ENCODE data around the gene PRICKLE1. TPM values are rescaled to one million over a fixed set of nuclear protein-coding genes. Genes with fewer than 3 reads are reported as not detected.

The PRICKLE1 gene
- total and polyA plus RNA-seq, 2 donors (not counting 3 experiments of a cell fraction or from before 2014, with no cell fraction given): 34.3 to 86.0 TPM

DNA sequence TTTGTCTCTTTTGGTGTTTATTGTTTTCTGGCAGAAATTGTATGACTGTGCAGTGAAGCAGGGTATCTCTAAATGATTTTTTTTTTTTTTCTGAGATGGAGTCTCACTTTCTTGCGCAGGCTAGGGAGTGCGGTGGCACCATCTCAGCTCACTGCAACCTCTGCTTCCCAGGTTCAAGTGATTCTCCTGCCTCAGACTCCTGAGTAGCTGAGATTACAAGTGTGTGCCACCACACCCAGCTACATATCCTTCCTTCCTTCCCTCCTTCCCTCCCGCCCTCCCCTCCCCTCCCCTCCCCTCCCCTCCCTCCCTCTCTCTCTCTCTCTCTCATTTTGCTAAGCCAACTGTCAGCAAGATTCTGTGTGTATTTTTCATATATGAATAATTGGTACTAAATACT, 169.2 kb downstream of the PRICKLE1 start:
- Histone ChIP-seq H3K36me3 (ENCODE audit: control insufficient read depth in 2 of 2, extremely low read depth in 1 of 2, insufficient read depth in 2 of 2, low read length in 2 of 2) (no peaks in the 10 kb centered on the region), H3K27me3 (ENCODE audit: control insufficient read depth in 2 of 2, insufficient read depth in 2 of 2, low read length in 2 of 2) (no peaks in the 10 kb centered on the region), H2AFZ (ENCODE audit: low read depth, low read length) (no peak overlapping the region), H3K4me1 (ENCODE audit: control insufficient read depth, extremely low read depth, insufficient read depth, low read length) (peaks cover 43% of the 10 kb centered on the region), H4K20me1 (replicated peaks; ENCODE audit: control insufficient read depth, extremely low read depth, insufficient read depth, low read length) (no peaks in the 10 kb centered on the region), H3K27ac (ENCODE audit: insufficient read depth, low read depth, low read length) (peak overlapping the region; percentile 93), H3K79me2 (ENCODE audit: control insufficient read depth, insufficient read depth, low read length) (peaks cover 2% of the 10 kb centered on the region), H3K9ac (replicated peaks; ENCODE audit: extremely low read depth, insufficient read depth, low read length) (peak overlapping the region; percentile 31), H3K9me3 (replicated peaks; ENCODE audit: control insufficient read depth, insufficient read depth, low read length) (no peaks in the 10 kb centered on the region), H3K4me2 (ENCODE audit: insufficient read depth, low read length) (peak overlapping the region; percentile 62), H3K9me1 (replicated peaks; ENCODE audit: control insufficient read depth, extremely low read depth, insufficient read depth, low read length) (no peaks in the 10 kb centered on the region), H3K4me3 (replicated peaks in 1 of 3; ENCODE audit: insufficient read depth in 1 of 3, low read depth in 1 of 3, low read length in 3 of 3) (no peak overlapping the region)
- TF ChIP-seq MAX (IDR thresholded peaks at IDR 0.05; ENCODE audit: insufficient read depth, insufficient read length) (no peak), GATA2 (IDR thresholded peaks at IDR 0.05; ENCODE audit: insufficient read depth, insufficient read length, low read depth, low read length) (no peak), POLR2AphosphoS5 (IDR thresholded peaks at IDR 0.05; ENCODE audit: insufficient read depth, low read depth, low read length) (no peak), POLR2A (IDR thresholded peaks at IDR 0.05; ENCODE audit: low read depth, low read length) (no peak), JUN (IDR thresholded peaks at IDR 0.05; ENCODE audit: borderline replicate concordance, insufficient read depth, insufficient read length, low read depth) (no peak), FOS (IDR thresholded peaks at IDR 0.05; ENCODE audit: borderline replicate concordance, insufficient read depth, low read length) (no peak), MYC (IDR thresholded peaks at IDR 0.05; ENCODE audit: low read depth, low read length) (no peak), CTCF (IDR thresholded peaks at IDR 0.05; ENCODE audit: extremely low read depth in 1 of 2, insufficient read depth in 1 of 2, low read depth in 1 of 2, low read length in 2 of 2) (no peak), EZH2 (IDR thresholded peaks at IDR 0.05; ENCODE audit: borderline replicate concordance, low read depth, low read length, severe bottlenecking) (no peak)
- intact Hi-C loops (cut with micrococcal nuclease): no loop called here
- dilution Hi-C loops (cut with MboI; ENCODE audit: extremely low pct_ligation_motif_present, low sequenced_read_pairs): no loop called here
- ChIA-PET POLR2A (interaction anchor here (0.6 kb wide), 1 partner anchor 59 kb away, joined by 3 read pairs; no protein-coding TSS in a partner anchor), CTCF (interaction anchor here (0.5 to 1.2 kb wide), 2 partner anchors 48 to 63 kb away, joined by 3 read pairs; no protein-coding TSS in a partner anchor)
- DNase-seq (ENCODE audit: low read depth, low spot score) (no peak), FAIRE-seq (no peak)
- BruUV-seq (replicated peaks): no TSS peak

Data from endothelial cell of umbilical vein (primary cell).